SK-N-SH (cell line): ENCODE measurements around the gene GABRB1. TPM values are rescaled to one million over a fixed set of nuclear protein-coding genes. Genes with fewer than 3 reads are reported as not detected.

Source experiments
- CTCF ChIA-PET: fragments of 300-600, 350-600 bp; formaldehyde crosslinking; extraction: SDS; loops from one replicate; lab custom pipeline; 2021; lab: Yijun Ruan, JAX
- POLR2A ChIA-PET: fragments of 350-600 bp; sonication (Branson Sonifier 250); formaldehyde crosslinking; extraction: SDS; loops from one replicate; lab custom pipeline; 2020; ENCODE audit warnings: antibody characterized with exemption, inconsistent platforms; lab: Yijun Ruan, JAX
- DNase-seq: peaks from one replicate; pipeline ENCODE4 v3.0.0; 2012
- H2AFZ ChIP-seq: fragments of 200-600 bp; sonication (generic); 2 replicates; pipeline ENCODE4 v1.8.1; 2016; ENCODE audit warnings: antibody characterized with exemption, mild to moderate bottlenecking, low read depth
- H3F3A ChIP-seq: fragments of 200-600 bp; sonication (generic); replicated peaks from 2 replicates; pipeline ENCODE3; 2016; ENCODE audit warnings: antibody characterized with exemption, mild to moderate bottlenecking; ENCODE audit not compliant: insufficient read depth
- H3K27ac ChIP-seq, 2 experiments: fragments of 200-500 bp in 1 of 2; fragments of 200-600 bp in 1 of 2; sonication (Bioruptor generic) in 1 of 2; sonication (generic), shearing (Covaris generic) in 1 of 2; 2 replicates each; pipeline versions ENCODE4 v1.5.1 to v1.6.1; 2014 to 2016; ENCODE audit warnings: low read depth in 2 of 2, inconsistent platforms in 1 of 2, low read length in 1 of 2, mild to moderate bottlenecking in 1 of 2, mixed read lengths in 1 of 2
- H3K27me3 ChIP-seq: fragments of 200-600 bp; sonication (generic), shearing (Covaris generic); 2 replicates; pipeline ENCODE4 v1.6.1; 2016; ENCODE audit warnings: mixed run types; ENCODE audit not compliant: insufficient read depth
- H3K36me3 ChIP-seq, 2 experiments: fragments of 200-500 bp in 1 of 2; fragments of 200-600 bp in 1 of 2; sonication (Bioruptor generic) in 1 of 2; sonication (generic) in 1 of 2; replicated peaks in 1 of 2; 2 replicates each; pipeline versions ENCODE3 to v1.5.1; 2014 to 2016; ENCODE audit warnings: low read length in 1 of 2, mild to moderate bottlenecking in 1 of 2; ENCODE audit not compliant: insufficient read depth in 2 of 2, control insufficient read depth in 1 of 2
- H3K4me1 ChIP-seq, 2 experiments: fragments of 200-500 bp in 1 of 2; fragments of 200-600 bp in 1 of 2; sonication (Bioruptor generic) in 1 of 2; sonication (generic), shearing (Covaris generic) in 1 of 2; 2 replicates each; pipeline versions ENCODE4 v1.5.1 to v1.6.1; 2014 to 2016; ENCODE audit warnings: low read depth in 1 of 2, low read length in 1 of 2, mixed run types in 1 of 2; ENCODE audit not compliant: insufficient read depth in 2 of 2, control insufficient read depth in 1 of 2
- H3K4me2 ChIP-seq: fragments of 200-600 bp; sonication (generic), shearing (Covaris generic); 2 replicates; pipeline ENCODE4 v1.6.1; 2017; ENCODE audit warnings: mixed run types
- H3K4me3 ChIP-seq, 2 experiments: fragments of 200-500 bp in 1 of 2; fragments of 200-600 bp in 1 of 2; sonication (Bioruptor generic) in 1 of 2; sonication (generic), shearing (Covaris generic) in 1 of 2; 2 replicates each; pipeline versions ENCODE4 v1.5.1 to v1.8.1; 2014 to 2016; ENCODE audit warnings: low read depth in 2 of 2, inconsistent platforms in 1 of 2, low read length in 1 of 2, mild to moderate bottlenecking in 1 of 2, mixed read lengths in 1 of 2, moderate library complexity in 1 of 2
- H3K79me2 ChIP-seq: fragments of 200-600 bp; sonication (generic); 2 replicates; pipeline ENCODE4 v1.8.1; 2017; ENCODE audit warnings: mild to moderate bottlenecking; ENCODE audit not compliant: insufficient read depth
- H3K9ac ChIP-seq: fragments of 200-600 bp; sonication (generic); 2 replicates; pipeline ENCODE4 v1.6.1; 2017; ENCODE audit warnings: mixed run types
- H3K9me2 ChIP-seq: fragments of 200-600 bp; sonication (generic); 2 replicates; pipeline ENCODE4 v1.6.1; 2017; ENCODE audit warnings: mixed run types
- H3K9me3 ChIP-seq: fragments of 200-600 bp; sonication (generic); 2 replicates; pipeline ENCODE4 v1.6.1; 2017; ENCODE audit warnings: mixed run types, mild to moderate bottlenecking, moderate library complexity
- H4K20me1 ChIP-seq: fragments of 200-600 bp; sonication (generic); 2 replicates; pipeline ENCODE4 v1.6.1; 2017; ENCODE audit warnings: mild to moderate bottlenecking, mixed run types; ENCODE audit not compliant: insufficient read depth
- CHD2 ChIP-seq: fragments of 150-350 bp; IDR thresholded peaks from 2 replicates; pipeline ENCODE4 v1.6.1; 2018; ENCODE audit warnings: low read length; ENCODE audit not compliant: partially characterized antibody
- ELF1 ChIP-seq: IDR thresholded peaks from 2 replicates; pipeline ENCODE4 v1.4.0; 2012
- EP300 ChIP-seq, 2 experiments: IDR thresholded peaks; 2 replicates each; pipeline versions ENCODE4 v1.4.0 to v1.6.1; 2012; ENCODE audit warnings: borderline replicate concordance in 1 of 2, low read depth in 1 of 2, low read length in 1 of 2
- FOXJ3 ChIP-seq: sonication (generic); formaldehyde crosslinking; IDR thresholded peaks from 2 replicates; pipeline ENCODE4 v1.5.1; 2020; ENCODE audit warnings: mild to moderate bottlenecking, missing genetic modification reagents
- FOXM1 ChIP-seq: IDR thresholded peaks from 2 replicates; pipeline ENCODE4 v1.4.0; 2012; ENCODE audit warnings: low read depth, mild to moderate bottlenecking
- GABPA ChIP-seq: IDR thresholded peaks from 2 replicates; pipeline ENCODE4 v1.4.0; 2012; ENCODE audit warnings: low read depth, mild to moderate bottlenecking
- JUND ChIP-seq: IDR thresholded peaks from 2 replicates; pipeline ENCODE4 v1.4.0; 2012
- MAX ChIP-seq: IDR thresholded peaks from 2 replicates; pipeline ENCODE4 v1.4.0; 2012; ENCODE audit warnings: low read depth
- MEF2A ChIP-seq: IDR thresholded peaks from 2 replicates; pipeline ENCODE4 v1.4.0; 2012; ENCODE audit warnings: low read depth, borderline replicate concordance
- MXI1 ChIP-seq: IDR thresholded peaks from 2 replicates; pipeline ENCODE4 v1.6.1; 2012; ENCODE audit warnings: mild to moderate bottlenecking, low read depth, low read length, improper control_type of control experiment
- PBX3 ChIP-seq: IDR thresholded peaks from 2 replicates; pipeline ENCODE4; 2012
- RAD21 ChIP-seq: IDR thresholded peaks from 2 replicates; pipeline ENCODE4 v1.6.1; 2012; ENCODE audit warnings: mild to moderate bottlenecking, low read length
- RFX5 ChIP-seq: IDR thresholded peaks from 2 replicates; pipeline ENCODE4 v1.6.1; 2012; ENCODE audit warnings: mild to moderate bottlenecking, improper control_type of control experiment, low read length
- RXRA ChIP-seq: IDR thresholded peaks from 2 replicates; pipeline ENCODE4 v1.4.0; 2012; ENCODE audit warnings: low read depth, mild to moderate bottlenecking, borderline replicate concordance
- SIN3A ChIP-seq: IDR thresholded peaks from 2 replicates; pipeline ENCODE4 v1.6.1; 2012; ENCODE audit warnings: low read depth, mild to moderate bottlenecking, low read length, moderate library complexity, borderline replicate concordance
- TCF12 ChIP-seq: IDR thresholded peaks from 2 replicates; pipeline ENCODE4 v1.4.0; 2012
- USF1 ChIP-seq: IDR thresholded peaks from 2 replicates; pipeline ENCODE4 v1.4.0; 2012; ENCODE audit warnings: low read depth, borderline replicate concordance
- USF2 ChIP-seq: fragments of 150-350 bp; IDR thresholded peaks from 2 replicates; pipeline ENCODE4 v1.6.1; 2017; ENCODE audit warnings: antibody characterized with exemption, low read length, low read depth, borderline replicate concordance
- WGBS: methylation state at CpG from one replicate; pipeline ENCODE4 v1.1.6; 2017; ENCODE audit warnings: low lambda C conversion rate; 5-methylcytosine and 5-hydroxymethylcytosine counted together
- polyA plus RNA-seq, 3 experiments: library from polyadenylated mRNA; depleted of rRNA; stranded (reverse); fragments of >200 nt; gene quantifications; 2 replicates each; pipeline ENCODE4 v1.2.3, GENCODE V29; 2012

Gene GABRB1
- polyA plus RNA-seq, 1 of the 3 experiments (the other 2 are of a cell fraction), result not detected

GRCh38 chr4:47073647-47074046 lies 42.3 kb downstream of the GABRB1 start (continued):
- no peak for TF ChIP-seq MEF2A
- no peak for TF ChIP-seq GABPA
- TF ChIP-seq RAD21, result no peak

GRCh38 chr4:47074816-47075215 lies 43.4 kb downstream of the GABRB1 start:
- Histone ChIP-seq H3K27ac (0 out of 4 replicates have a peak overlapping the region, but pooled peaks of 1 of the 2 experiments have one; percentile 11), H3K27me3 (no peaks in the 10 kb centered on the region), H3K9me2 (no peaks in the 10 kb centered on the region), H3K4me1 (peaks cover 0 to 37% of the 10 kb centered on the region in 2 experiments; a peak in 1 of 4 replicates), H3F3A (peaks cover 17% of the 10 kb centered on the region), H3K4me3 (no peak overlapping the region), H3K79me2 (no peaks in the 10 kb centered on the region), H3K36me3 (no peaks in the 10 kb centered on the region), H3K9ac (no peak overlapping the region), H3K4me2 (peak overlapping the region; percentile 46; the same call in 1 of the 2 replicates), H3K9me3 (no peaks in the 10 kb centered on the region), H4K20me1 (no peaks in the 10 kb centered on the region), H2AFZ (peak overlapping the region; percentile 47; the same call in 1 of the 2 replicates)
- no peak for TF ChIP-seq TCF12
- ChIA-PET POLR2A (no interaction called here), CTCF (interaction anchor here (1.6 to 1.9 kb wide), 2 partner anchors 10 to 48 kb away, joined by 6 to 7 read pairs; no protein-coding TSS in a partner anchor)
- no peak for DNase-seq

GRCh38 chr4:47075262-47075661 lies 43.9 kb downstream of the GABRB1 start:
- TF ChIP-seq PBX3 (peak; percentile 16; the same call in 1 of the 2 replicates), MXI1 (no peak), SIN3A (no peak)
- Histone ChIP-seq H3K9ac (no peak overlapping the region), H3K4me3 (no peak overlapping the region), H3K36me3 (no peaks in the 10 kb centered on the region), H3F3A (peaks cover 17% of the 10 kb centered on the region), H3K9me2 (no peaks in the 10 kb centered on the region), H3K4me2 (peak overlapping the region; percentile 46; the same call in 1 of the 2 replicates), H4K20me1 (no peaks in the 10 kb centered on the region), H2AFZ (no peak overlapping the region), H3K4me1 (peaks cover 0 to 37% of the 10 kb centered on the region in 2 experiments; a peak in 1 of 4 replicates), H3K27me3 (no peaks in the 10 kb centered on the region), H3K79me2 (no peaks in the 10 kb centered on the region), H3K9me3 (no peaks in the 10 kb centered on the region), H3K27ac (0 out of 4 replicates have a peak overlapping the region, but pooled peaks of 1 of the 2 experiments have one; percentile 11)
- ChIA-PET POLR2A (no interaction called here), CTCF (interaction anchor here (1.6 to 1.9 kb wide), 2 partner anchors 9 to 47 kb away, joined by 6 to 7 read pairs; no protein-coding TSS in a partner anchor)
- DNase-seq, result no peak
- 51% methylated on average over 2 of the region's 2 CpGs for whole genome bisulfite sequencing

GRCh38 chr4:47075919-47076318 lies 44.6 kb downstream of the GABRB1 start:
- H3K4me2 ChIP-seq, result no peak overlapping the region
- H2AFZ ChIP-seq, result no peak overlapping the region
- TF ChIP-seq JUND, result no peak
- TF ChIP-seq RAD21, result no peak
- TF ChIP-seq FOXJ3 (CRISPR knock-in tag), result no peak
- TF ChIP-seq MAX, result no peak
- TF ChIP-seq EP300 (IDR thresholded peaks at IDR 0.05; ENCODE audit: borderline replicate concordance in 1 of 2, low read depth in 1 of 2, low read length in 1 of 2), result no peak
- no peak for TF ChIP-seq CHD2
- TF ChIP-seq USF1, result no peak
- no peak for TF ChIP-seq FOXM1
- no peak for TF ChIP-seq USF2
- TF ChIP-seq SIN3A, result no peak
- TF ChIP-seq RFX5, result no peak
- TF ChIP-seq ELF1, result no peak
- no peak for TF ChIP-seq RXRA

More at GRCh38 chr4:47075919-47076318, 44.6 kb downstream of the GABRB1 start:
- Histone ChIP-seq H3K79me2 (no peaks in the 10 kb centered on the region), H3K27ac (no peak overlapping the region), H3K4me3 (no peak overlapping the region), H3K27me3 (no peaks in the 10 kb centered on the region), H4K20me1 (no peaks in the 10 kb centered on the region), H3K9me2 (no peaks in the 10 kb centered on the region), H3K9ac (no peak overlapping the region), H3K9me3 (no peaks in the 10 kb centered on the region), H3F3A (peaks cover 17% of the 10 kb centered on the region), H3K36me3 (no peaks in the 10 kb centered on the region), H3K4me1 (peaks cover 0 to 37% of the 10 kb centered on the region in 2 experiments; a peak in 1 of 4 replicates)
- ChIA-PET POLR2A (no interaction called here), CTCF (interaction anchor here (1.6 to 1.9 kb wide), 2 partner anchors 9 to 47 kb away, joined by 6 to 7 read pairs; no protein-coding TSS in a partner anchor)
- no peak for DNase-seq
